Common myeloid progenitor, CD34-positive (primary cell): ENCODE measurements around the gene TAS1R1.
A peak's percentile ranks its signal among the peaks of the same experiment; 100 is the strongest.
"Not testable (repeated sequence)": the region's sequence is repeated elsewhere in the genome, so short reads cannot be mapped to it uniquely, and the experiment has no call there.

Source experiments
- CTCF ChIA-PET: fragments of 350-600 bp; sonication (Branson Sonifier 250); formaldehyde crosslinking; loops from one replicate; lab custom pipeline; 2021; ENCODE audit warnings: antibody characterized with exemption; lab: Charles Lee
- POLR2A ChIA-PET: fragments of 350-600 bp; sonication (Branson Sonifier 250); formaldehyde crosslinking; loops from one replicate; lab custom pipeline; 2021; ENCODE audit warnings: antibody characterized with exemption; lab: Charles Lee
- DNase-seq, 3 donors: peaks; one replicate each; pipeline versions ENCODE4 v3.0.0 to v3.0.0-alpha.2; 2013
- H3K27ac ChIP-seq, 2 experiments: 1 replicate in 1 of 2; 2 replicates in 1 of 2; pipeline ENCODE4 v1.7.0; 2013; ENCODE audit warnings: inconsistent platforms in 2 of 2, low read length in 2 of 2, mild to moderate bottlenecking in 2 of 2, low read depth in 1 of 2, moderate library complexity in 1 of 2; ENCODE audit not compliant: severe bottlenecking in 2 of 2, insufficient read depth in 1 of 2, poor library complexity in 1 of 2
- H3K27me3 ChIP-seq, 5 experiments: replicated peaks in 2 of 5; 1 replicate in 3 of 5; 2 replicates in 2 of 5; pipeline versions ENCODE4 v1.6.1 to v1.7.0; 2013; ENCODE audit warnings: low read length in 4 of 5, mild to moderate bottlenecking in 2 of 5, moderate library complexity in 2 of 5, inconsistent platforms in 1 of 5; ENCODE audit not compliant: insufficient read depth in 5 of 5, control insufficient read depth in 4 of 5
- H3K36me3 ChIP-seq, 4 experiments: 1 replicate in 2 of 4; 2 replicates in 2 of 4; pipeline versions ENCODE4 v1.6.1 to v1.7.0; 2013; ENCODE audit warnings: low read length in 3 of 4, control low read depth in 1 of 4, mild to moderate bottlenecking in 1 of 4; ENCODE audit not compliant: control insufficient read depth in 4 of 4, insufficient read depth in 4 of 4
- H3K4me1 ChIP-seq, 4 experiments: 1 replicate in 3 of 4; 2 replicates in 1 of 4; pipeline versions ENCODE4 v1.6.1 to v1.7.1; 2013; ENCODE audit warnings: low read length in 3 of 4, mild to moderate bottlenecking in 3 of 4, control low read depth in 1 of 4, inconsistent platforms in 1 of 4, moderate library complexity in 1 of 4; ENCODE audit not compliant: control insufficient read depth in 4 of 4, insufficient read depth in 4 of 4; ENCODE audit errors: control extremely low read depth in 1 of 4
- H3K4me3 ChIP-seq, 7 experiments: 1 replicate in 4 of 7; 2 replicates in 3 of 7; pipeline versions ENCODE4 v1.5.1 to v1.7.0; 2013; ENCODE audit warnings: mild to moderate bottlenecking in 7 of 7, low read length in 6 of 7, moderate library complexity in 6 of 7, inconsistent platforms in 2 of 7, low read depth in 2 of 7, control low read depth in 1 of 7; ENCODE audit not compliant: insufficient read depth in 4 of 7, control insufficient read depth in 1 of 7; ENCODE audit errors: extremely low read depth in 1 of 7
- H3K9me3 ChIP-seq, 5 experiments: 1 replicate in 4 of 5; 2 replicates in 1 of 5; pipeline versions ENCODE4 v1.6.1 to v1.7.1; 2013; ENCODE audit warnings: low read length in 4 of 5, mild to moderate bottlenecking in 2 of 5, inconsistent platforms in 1 of 5, low read depth in 1 of 5, moderate library complexity in 1 of 5; ENCODE audit not compliant: control insufficient read depth in 4 of 5, insufficient read depth in 2 of 5; ENCODE audit errors: control extremely low read depth in 1 of 5
- WGBS: methylation state at CpG from one replicate; pipeline ENCODE4 v1.1.5; 2013; ENCODE audit not compliant: insufficient coverage; 5-methylcytosine and 5-hydroxymethylcytosine counted together

TAS1R1 gene

GRCh38 chr1:6545276-6546112 is 9.6 kb upstream of the TAS1R1 start:
- no peaks in the 10 kb centered on the region for H3K9me3 ChIP-seq
- CTCF ChIA-PET, result interaction anchor here (0.9 kb wide), 1 partner anchor 107 kb away, joined by 3 read pairs; no protein-coding TSS in a partner anchor
- POLR2A ChIA-PET, result no interaction called here
- H3K27me3 ChIP-seq, result no peaks in the 10 kb centered on the region
- H3K4me1 ChIP-seq, result no peaks in the 10 kb centered on the region
- no peak overlapping the region for H3K27ac ChIP-seq
- WGBS, result 69% methylated on average over 5 of the region's 10 CpGs
- no peak for DNase-seq
- no peak overlapping the region for H3K4me3 ChIP-seq
- peaks cover 18 to 77% (median 50%) of the 10 kb centered on the region in 4 experiments for H3K36me3 ChIP-seq

GRCh38 chr1:6546326-6546725 is 8.8 kb upstream of the TAS1R1 start:
- H3K36me3 ChIP-seq, result peaks cover 18 to 70% (median 51%) of the 10 kb centered on the region in 4 experiments
- CTCF ChIA-PET, result interaction anchor here (0.8 to 0.9 kb wide), 2 partner anchors 100 to 107 kb away, joined by 3 read pairs; no protein-coding TSS in a partner anchor
- DNase-seq, result no peak
- POLR2A ChIA-PET, result no interaction called here
- H3K27me3 ChIP-seq, result no peaks in the 10 kb centered on the region
- H3K4me3 ChIP-seq, result no peak overlapping the region
- WGBS, result 94% methylated on average over 5 of the region's 5 CpGs
- H3K9me3 ChIP-seq, result no peaks in the 10 kb centered on the region
- H3K4me1 ChIP-seq, result no peaks in the 10 kb centered on the region
- H3K27ac ChIP-seq, result no peak overlapping the region

- no CpG with 5 or more reads among the region's 4 CpGs for WGBS
- Histone ChIP-seq H3K27me3 (no peaks in the 10 kb centered on the region), H3K4me3 (no peak overlapping the region), H3K4me1 (no peaks in the 10 kb centered on the region), H3K36me3 (peaks cover 18 to 65% (median 47%) of the 10 kb centered on the region in 4 experiments), H3K9me3 (no peaks in the 10 kb centered on the region), H3K27ac (no peak overlapping the region)
- ChIA-PET CTCF (interaction anchor here (0.9 kb wide), 1 partner anchor 9 kb away, joined by 3 read pairs; no protein-coding TSS in a partner anchor), POLR2A (interaction anchor here (0.5 kb wide), 1 partner anchor 1513 kb away, joined by 4 read pairs; no protein-coding TSS in a partner anchor)
- no peak for DNase-seq
Observed at GRCh38 chr1:6547301-6547700, 7.8 kb upstream of the TAS1R1 start.

- Histone ChIP-seq H3K9me3 (no peaks in the 10 kb centered on the region), H3K36me3 (peaks cover 3 to 13% (median 11%) of the 10 kb centered on the region in 4 experiments), H3K27ac (peak within 1 kb of the TSS; percentile 75 to 92), H3K27me3 (no peaks in the 10 kb centered on the region), H3K4me1 (peaks cover 5 to 19% (median 15%) of the 10 kb centered on the region in 4 experiments), H3K4me3 (peak within 1 kb of the TSS; percentile 76 to 95 (median 93))
- ChIA-PET POLR2A (interaction anchor here (0.5 to 1.0 kb wide), 3 partner anchors 25 to 55 kb away, joined by 3 to 4 read pairs (median 3); partner anchors contain the start of gene ZBTB48), CTCF (interaction anchor here (0.6 to 3.7 kb wide), 16 partner anchors 16 to 174 kb away, joined by 3 to 21 read pairs (median 4); partner anchors contain the start of genes DNAJC11 and ZBTB48)
- peak; percentile 93 to 96 (median 95) for DNase-seq
- 3% methylated on average over 79 of the region's 87 CpGs for WGBS
Observed at GRCh38 chr1:6554031-6554906, 838 bp upstream of the TAS1R1 start, which contains the start of gene NOL9. TSS of gene NOL9 (minus strand) at chr1:6554513. CDS start at chr1:6554502, 11 bp downstream.

- H3K27me3 ChIP-seq, result no peaks in the 10 kb centered on the region
- ChIA-PET CTCF (interaction anchor here (0.8 to 1.0 kb wide), 3 partner anchors 20 to 47 kb away, joined by 3 read pairs; no protein-coding TSS in a partner anchor), POLR2A (no interaction called here)
- H3K27ac ChIP-seq, result no peak overlapping the region
- no peak overlapping the region for H3K4me3 ChIP-seq
- peaks cover 5 to 19% (median 15%) of the 10 kb centered on the region in 4 experiments for H3K4me1 ChIP-seq
- DNase-seq, result no peak
- no peaks in the 10 kb centered on the region for H3K9me3 ChIP-seq
- H3K36me3 ChIP-seq, result no peaks in the 10 kb centered on the region
- WGBS, result no CpG with 5 or more reads among the region's 1 CpG
Observed at GRCh38 chr1:6557597-6557996, 2.5 kb downstream of the TAS1R1 start.

- H3K4me1 ChIP-seq, H3K9me3 ChIP-seq, H3K4me3 ChIP-seq, DNase-seq, H3K27me3 ChIP-seq, POLR2A ChIA-PET, H3K36me3 ChIP-seq, H3K27ac ChIP-seq: not testable (repeated sequence)
- CTCF ChIA-PET, result interaction anchor here (0.9 kb wide), 1 partner anchor 50 kb away, joined by 3 read pairs; no protein-coding TSS in a partner anchor
- WGBS, result 90% methylated on average over 8 of the region's 11 CpGs
Observed at GRCh38 chr1:6559161-6559560, 4.1 kb downstream of the TAS1R1 start.
